H1 (cell line): ENCODE results near the gene TNFSF12. TPM values are rescaled to one million over a fixed set of nuclear protein-coding genes. Genes with fewer than 3 reads are reported as not detected.

Source experiments
- CHD2 ChIP-seq: IDR thresholded peaks from 2 replicates; pipeline ENCODE4 v1.6.1; 2012; ENCODE audit warnings: low read length, improper control_type of control experiment
- MAX ChIP-seq: IDR thresholded peaks from 2 replicates; pipeline ENCODE4 v1.6.1; 2012; ENCODE audit warnings: inconsistent platforms
- SRF ChIP-seq: IDR thresholded peaks from 2 replicates; pipeline ENCODE4 v1.6.1; 2011; ENCODE audit warnings: mild to moderate bottlenecking, low read depth, low read length, moderate library complexity
- polyA plus RNA-seq, 7 experiments: library from polyadenylated mRNA; depleted of rRNA in 3 of 7; stranded (reverse) in 5 of 7; unstranded in 2 of 7; fragments of >200 nt in 5 of 7; fragments of 200-250 nt in 2 of 7; gene quantifications; 1 replicate in 5 of 7; 2 replicates in 1 of 7; 4 replicates in 1 of 7; pipeline versions ENCODE4 v1.2.1 to v1.2.3, GENCODE V29; 2011 to 2013; ENCODE audit warnings: missing spikeins in 2 of 7, mixed read lengths in 2 of 7
- total RNA-seq: library from RNA; stranded (reverse); fragmentation: NEBNext Ultra II Directional; extraction: Animal tissue kit (Norgen Biotek cat#: 25700); gene quantifications from 2 replicates; pipeline ENCODE4 v1.2.1, GENCODE V29; 2021

The TNFSF12 gene
- total and polyA plus RNA-seq, 2 of the 8 experiments (the other 6 are each of a cell fraction or from before 2014, with no cell fraction given) = 7.2 to 9.6 TPM

- TF ChIP-seq MAX (no peak), SRF (no peak), CHD2 (no peak)
Observed at GRCh38 chr17:7559320-7560171, 10.7 kb downstream of the TNFSF12 start (continued).
